Vagina (tissue), 2 donors: Measurements from ENCODE around the gene IYD. TPM values are rescaled to one million over a fixed set of nuclear protein-coding genes. Genes with fewer than 3 reads are reported as not detected.
A peak's percentile ranks its signal among the peaks of the same experiment; 100 is the strongest.
"Not testable (repeated sequence)": the region's sequence is repeated elsewhere in the genome, so short reads cannot be mapped to it uniquely, and the experiment has no call there.

ENCODE experiments used
- DNase-seq, 2 donors: peaks; one replicate each; pipeline ENCODE4 v3.0.0-alpha.2; 2017; ENCODE audit errors: extremely low spot score in 2 of 2
- H3K27ac ChIP-seq: fragments of 200-600 bp; sonication (generic); one replicate; pipeline ENCODE4 v1.5.1; 2019
- H3K27me3 ChIP-seq: fragments of 200-600 bp; sonication (generic); one replicate; pipeline ENCODE4 v1.5.1; 2019
- H3K36me3 ChIP-seq, 2 donors: fragments of 200-600 bp; sonication (generic); one replicate each; pipeline ENCODE4 v1.5.1; 2017 to 2019
- H3K4me1 ChIP-seq: fragments of 200-600 bp; sonication (generic); one replicate; pipeline ENCODE4 v1.5.1; 2019
- H3K4me3 ChIP-seq, 2 donors: fragments of 200-600 bp; sonication (generic); 1 replicate in 1 of 2; 2 replicates in 1 of 2; pipeline ENCODE4 v1.5.1; 2016 to 2019
- H3K9me3 ChIP-seq: fragments of 200-600 bp; sonication (generic); one replicate; pipeline ENCODE4 v1.5.1; 2019
- CTCF ChIP-seq, 3 experiments: fragments of 450-650 bp in 2 of 3; fragments of 200-600 bp in 1 of 3; sonication (generic) in 1 of 3; IDR thresholded peaks; one replicate each; pipeline ENCODE4 v1.5.1; 2017 to 2019; ENCODE audit warnings: antibody characterized with exemption in 3 of 3, mild to moderate bottlenecking in 2 of 3, moderate library complexity in 2 of 3
- POLR2A ChIP-seq, 2 donors: fragments of 450-650 bp; IDR thresholded peaks; one replicate each; pipeline ENCODE4 v1.6.1; 2017; ENCODE audit warnings: antibody characterized with exemption in 2 of 2, mild to moderate bottlenecking in 2 of 2, moderate library complexity in 2 of 2
- POLR2AphosphoS5 ChIP-seq, 2 donors: sonication (generic); formaldehyde crosslinking; IDR thresholded peaks; one replicate each; pipeline ENCODE4 v1.9.0; 2017; ENCODE audit warnings: antibody characterized with exemption in 2 of 2, mild to moderate bottlenecking in 2 of 2, low read depth in 1 of 2; ENCODE audit not compliant: insufficient read depth in 1 of 2
- intact Hi-C: fragments of 100-400 bp; cut with DNase I; formaldehyde crosslinking; loops from one replicate; pipeline ENCODE4 v1.15.1; 2023
- total RNA-seq: library from RNA; depleted of rRNA; stranded (reverse); fragments of >200 nt; gene quantifications from one replicate; pipeline ENCODE4 v1.2.3, GENCODE V29; 2016

IYD gene
- total RNA-seq, 1 donor from 2014 or later, result not detected

- intact Hi-C loops, result no loop called here
- no peaks in the 10 kb centered on the region for H3K4me1 ChIP-seq
- no peaks in the 10 kb centered on the region for H3K36me3 ChIP-seq
- no peak overlapping the region for H3K27ac ChIP-seq
- no peaks in the 10 kb centered on the region for H3K27me3 ChIP-seq
- no peak overlapping the region for H3K4me3 ChIP-seq
- DNase-seq, result no peak
- TF ChIP-seq POLR2AphosphoS5 (IDR thresholded peaks at IDR 0.05; ENCODE audit: insufficient read depth in 1 of 2, low read depth in 1 of 2) (no peak), CTCF (IDR thresholded peaks at IDR 0.05) (no peak), POLR2A (IDR thresholded peaks at IDR 0.05) (no peak)
- H3K9me3 ChIP-seq, result no peaks in the 10 kb centered on the region
These were observed 79.4 kb downstream of the IYD start for GRCh38 chr6:150448221-150448620.

GRCh38 chr6:150449055-150449454, 80.2 kb downstream of the IYD start:
- H3K4me1 ChIP-seq, H3K36me3 ChIP-seq, H3K4me3 ChIP-seq, H3K27ac ChIP-seq, H3K27me3 ChIP-seq, H3K9me3 ChIP-seq, intact Hi-C loops: not testable (repeated sequence)
- peak in 1 of 2 donors; percentile 29 for DNase-seq

- Histone ChIP-seq H3K4me3 (no peak overlapping the region), H3K9me3 (no peaks in the 10 kb centered on the region), H3K27ac (no peak overlapping the region), H3K4me1 (no peaks in the 10 kb centered on the region), H3K27me3 (no peaks in the 10 kb centered on the region), H3K36me3 (no peaks in the 10 kb centered on the region)
- no peak for TF ChIP-seq CTCF (IDR thresholded peaks at IDR 0.05)
- TF ChIP-seq POLR2A (IDR thresholded peaks at IDR 0.05), result no peak
- TF ChIP-seq POLR2AphosphoS5 (IDR thresholded peaks at IDR 0.05; ENCODE audit: insufficient read depth in 1 of 2, low read depth in 1 of 2), result no peak
- intact Hi-C loops, result no loop called here
- DNase-seq, result peak in 1 of 2 donors; percentile 11
These were observed 82.1 kb downstream of the IYD start for GRCh38 chr6:150450918-150451317.

GRCh38 chr6:150451807-150452427, 83.1 kb downstream of the IYD start:
- Histone ChIP-seq H3K9me3 (no peaks in the 10 kb centered on the region), H3K4me1 (no peaks in the 10 kb centered on the region), H3K4me3 (no peak overlapping the region), H3K36me3 (no peaks in the 10 kb centered on the region), H3K27me3 (no peaks in the 10 kb centered on the region), H3K27ac (no peak overlapping the region)
- peak in 1 of 2 donors; percentile 70 for DNase-seq
- TF ChIP-seq POLR2AphosphoS5 (IDR thresholded peaks at IDR 0.05; ENCODE audit: insufficient read depth in 1 of 2, low read depth in 1 of 2), result no peak
- TF ChIP-seq CTCF (IDR thresholded peaks at IDR 0.05), result no peak
- no peak for TF ChIP-seq POLR2A (IDR thresholded peaks at IDR 0.05)
- intact Hi-C loops, result no loop called here

- intact Hi-C loops, result no loop called here
- TF ChIP-seq POLR2AphosphoS5 (IDR thresholded peaks at IDR 0.05; ENCODE audit: insufficient read depth in 1 of 2, low read depth in 1 of 2) (peak; percentile 56 to 73), POLR2A (IDR thresholded peaks at IDR 0.05) (no peak), CTCF (IDR thresholded peaks at IDR 0.05) (no peak)
- peak in 1 of 2 donors; percentile 88 for DNase-seq
These were observed 83.8 kb downstream of the IYD start for GRCh38 chr6:150452428-150453243.

More at GRCh38 chr6:150452428-150453243, 83.8 kb downstream of the IYD start:
- no peaks in the 10 kb centered on the region for H3K36me3 ChIP-seq
- H3K9me3 ChIP-seq, result no peaks in the 10 kb centered on the region
- H3K27ac ChIP-seq, result no peak overlapping the region
- no peak overlapping the region for H3K4me3 ChIP-seq
- H3K27me3 ChIP-seq, result no peaks in the 10 kb centered on the region
- no peaks in the 10 kb centered on the region for H3K4me1 ChIP-seq
